H9 (cell line): ENCODE data around the gene SUMO1. TPM values are rescaled to one million over a fixed set of nuclear protein-coding genes. Genes with fewer than 3 reads are reported as not detected.

ENCODE experiments used
- DNase-seq: peaks from one replicate; pipeline ENCODE4 v3.0.0-alpha.2; 2017
- H2AFZ ChIP-seq: one replicate; pipeline ENCODE4 v1.6.1; 2013; ENCODE audit warnings: mild to moderate bottlenecking, low read length, control low read depth, moderate library complexity
- H2AK5ac ChIP-seq: 2 replicates; pipeline ENCODE4 v1.6.1; 2013; ENCODE audit warnings: low read length, control low read depth, mixed read lengths; ENCODE audit not compliant: insufficient read length
- H2BK120ac ChIP-seq: one replicate; pipeline ENCODE4 v1.6.1; 2013; ENCODE audit warnings: low read depth, mild to moderate bottlenecking, low read length, control low read depth, inconsistent platforms; ENCODE audit not compliant: poor library complexity, severe bottlenecking
- H2BK12ac ChIP-seq: 2 replicates; pipeline ENCODE4 v1.6.1; 2013; ENCODE audit warnings: low read length, control low read depth, mixed read lengths, low read depth; ENCODE audit not compliant: insufficient read length
- H2BK15ac ChIP-seq: 2 replicates; pipeline ENCODE4 v1.6.1; 2013; ENCODE audit warnings: low read depth, low read length, control low read depth
- H2BK20ac ChIP-seq: one replicate; pipeline ENCODE4 v1.6.1; 2013; ENCODE audit warnings: low read depth, mild to moderate bottlenecking, low read length, control low read depth, inconsistent platforms; ENCODE audit not compliant: poor library complexity, severe bottlenecking
- H2BK5ac ChIP-seq: 2 replicates; pipeline ENCODE4 v1.6.1; 2013; ENCODE audit warnings: low read length, control low read depth, mixed read lengths; ENCODE audit not compliant: insufficient read length
- H3K14ac ChIP-seq: 2 replicates; pipeline ENCODE4 v1.6.1; 2013; ENCODE audit warnings: low read length, control low read depth; ENCODE audit not compliant: insufficient read depth
- H3K18ac ChIP-seq: 2 replicates; pipeline ENCODE4 v1.6.1; 2013; ENCODE audit warnings: low read depth, mild to moderate bottlenecking, mixed read lengths, low read length, control low read depth; ENCODE audit not compliant: insufficient read length
- H3K23ac ChIP-seq: 2 replicates; pipeline ENCODE4 v1.6.1; 2013; ENCODE audit warnings: low read length, control low read depth, mixed read lengths, low read depth; ENCODE audit not compliant: insufficient read length
- H3K23me2 ChIP-seq: 2 replicates; pipeline ENCODE4 v1.6.1; 2013; ENCODE audit warnings: low read depth, mild to moderate bottlenecking, mixed read lengths, low read length, control low read depth; ENCODE audit not compliant: insufficient read length, poor library complexity, severe bottlenecking
- H3K27ac ChIP-seq: 2 replicates; pipeline ENCODE4 v1.5.1; 2013; ENCODE audit warnings: low read length, control low read depth, mixed read lengths, low read depth; ENCODE audit not compliant: insufficient read length
- H3K27me3 ChIP-seq: 2 replicates; pipeline ENCODE4 v1.6.1; 2013; ENCODE audit warnings: low read length, control low read depth, inconsistent platforms; ENCODE audit not compliant: insufficient read depth
- H3K4ac ChIP-seq: 2 replicates; pipeline ENCODE4 v1.6.1; 2013; ENCODE audit warnings: low read depth, mild to moderate bottlenecking, control low read depth, inconsistent platforms, low read length, moderate library complexity
- H3K4me1 ChIP-seq: 2 replicates; pipeline ENCODE4 v1.6.1; 2013; ENCODE audit warnings: low read length, control low read depth, inconsistent platforms; ENCODE audit not compliant: insufficient read depth
- H3K4me2 ChIP-seq: 2 replicates; pipeline ENCODE4 v1.6.1; 2013; ENCODE audit warnings: low read length, control low read depth, mixed read lengths; ENCODE audit not compliant: insufficient read length, insufficient read depth
- H3K56ac ChIP-seq: 2 replicates; pipeline ENCODE4 v1.6.1; 2013; ENCODE audit warnings: low read depth, mild to moderate bottlenecking, mixed read lengths, low read length, control low read depth; ENCODE audit not compliant: insufficient read length
- H3K79me1 ChIP-seq: 2 replicates; pipeline ENCODE4 v1.6.1; 2013; ENCODE audit warnings: low read depth, mild to moderate bottlenecking, moderate library complexity, low read length, control low read depth, inconsistent platforms; ENCODE audit not compliant: insufficient read depth, poor library complexity, severe bottlenecking
- H3K79me2 ChIP-seq: 2 replicates; pipeline ENCODE4 v1.6.1; 2013; ENCODE audit warnings: low read length, control low read depth, inconsistent platforms; ENCODE audit not compliant: insufficient read depth
- H3K9ac ChIP-seq: 2 replicates; pipeline ENCODE4 v1.6.1; 2013; ENCODE audit warnings: low read length, control low read depth, mixed read lengths; ENCODE audit not compliant: insufficient read length; ENCODE audit errors: extremely low read depth
- H3K9me3 ChIP-seq: one replicate; pipeline ENCODE4 v1.6.1; 2013; ENCODE audit warnings: low read depth, low read length, inconsistent platforms; ENCODE audit not compliant: control insufficient read depth
- H3T11ph ChIP-seq: one replicate; pipeline ENCODE4 v1.6.1; 2013; ENCODE audit warnings: mild to moderate bottlenecking, low read length, control low read depth, inconsistent platforms
- H4K20me1 ChIP-seq: one replicate; pipeline ENCODE4 v1.6.1; 2013; ENCODE audit not compliant: control insufficient read depth, insufficient read length, insufficient read depth
- H4K5ac ChIP-seq: 2 replicates; pipeline ENCODE4 v1.6.1; 2013; ENCODE audit warnings: low read depth, mild to moderate bottlenecking, mixed read lengths, low read length, control low read depth; ENCODE audit not compliant: insufficient read length
- H4K8ac ChIP-seq: replicated peaks from 2 replicates; pipeline ENCODE4 v1.6.1; 2013; ENCODE audit warnings: low read length, control low read depth, mixed read lengths, low read depth; ENCODE audit not compliant: insufficient read length
- H4K91ac ChIP-seq: 2 replicates; pipeline ENCODE4 v1.6.1; 2013; ENCODE audit warnings: low read depth, mild to moderate bottlenecking, moderate library complexity, mixed read lengths, low read length, control low read depth; ENCODE audit not compliant: insufficient read length
- H3K27ac Mint-ChIP-seq, 3 experiments: 2 replicates in 2 of 3; 3 replicates in 1 of 3; pipeline ENCODE4 v1.8.0; 2020 to 2021; ENCODE audit warnings: mixed read lengths in 3 of 3, mild to moderate bottlenecking in 1 of 3, moderate library complexity in 1 of 3
- H3K27me3 Mint-ChIP-seq: 2 replicates; pipeline ENCODE4 v1.8.0; 2021; ENCODE audit warnings: low read depth, mild to moderate bottlenecking, moderate library complexity, mixed read lengths
- H3K36me3 Mint-ChIP-seq, 3 experiments: 2 replicates in 2 of 3; 3 replicates in 1 of 3; pipeline ENCODE4 v1.8.0; 2020 to 2021; ENCODE audit warnings: low read depth in 3 of 3, mixed read lengths in 3 of 3; ENCODE audit not compliant: insufficient read depth in 1 of 3
- H3K4me1 Mint-ChIP-seq, 2 experiments: 2 replicates each; pipeline ENCODE4 v1.8.0; 2020; ENCODE audit warnings: mixed read lengths in 2 of 2
- H3K4me3 Mint-ChIP-seq, 2 experiments: 2 replicates in 1 of 2; 3 replicates in 1 of 2; pipeline ENCODE4 v1.8.0; 2020 to 2021; ENCODE audit warnings: mild to moderate bottlenecking in 2 of 2, mixed read lengths in 2 of 2, moderate library complexity in 1 of 2
- H3K9me3 Mint-ChIP-seq, 2 experiments: 2 replicates in 1 of 2; 3 replicates in 1 of 2; pipeline ENCODE4 v1.8.0; 2020; ENCODE audit warnings: mild to moderate bottlenecking in 2 of 2, mixed read lengths in 2 of 2, moderate library complexity in 1 of 2
- CTCF ChIP-seq: fragments of 200-600 bp; sonication (generic); conservative IDR thresholded peaks from 3 replicates; pipeline ENCODE4 v1.8.0; 2021; ENCODE audit warnings: antibody characterized with exemption, mild to moderate bottlenecking
- WGBS: extraction: QIAGEN DNeasy Blood & Tissue Kit; methylation state at CpG from one replicate; pipeline ENCODE4 v1.1.7; 2013; ENCODE audit warnings: missing lambda C conversion rate, low lambda C conversion rate, mixed read lengths; ENCODE audit not compliant: insufficient read length; ENCODE audit errors: extremely low coverage; 5-methylcytosine and 5-hydroxymethylcytosine counted together
- total RNA-seq: library from RNA; stranded (reverse); gene quantifications from 2 replicates; pipeline ENCODE4 v1.2.1, GENCODE V29; 2021

The SUMO1 gene
- total RNA-seq, 1 experiment from 2014 or later = 206 TPM

- Histone ChIP-seq H2AFZ (no peak overlapping the region), H2BK15ac (no peak overlapping the region; the same call in 1 of the 2 replicates), H3K56ac (no peak overlapping the region), H2BK12ac (no peak overlapping the region), H3K23ac (no peak overlapping the region), H2BK120ac (no peak overlapping the region), H3K4me2 (peak overlapping the region; percentile 99), H3K18ac (no peak overlapping the region), H3K79me2 (peaks cover 63% of the 10 kb centered on the region), H3K14ac (no peak overlapping the region), H3K4ac (no peak overlapping the region), H2AK5ac (no peak overlapping the region), H3K9me3 (no peaks in the 10 kb centered on the region), H4K5ac (no peak overlapping the region), H3T11ph (no peak overlapping the region), H4K20me1 (no peaks in the 10 kb centered on the region), H3K79me1 (no peaks in the 10 kb centered on the region), H3K27ac (no peak overlapping the region), H2BK20ac (no peak overlapping the region), H4K91ac (no peak overlapping the region), H3K9ac (peak overlapping the region; percentile 100), H4K8ac (no peak overlapping the region), H2BK5ac (no peak overlapping the region), H3K4me1 (peaks cover 2% of the 10 kb centered on the region; the same call in 1 of the 2 replicates), H3K23me2 (peaks cover 8% of the 10 kb centered on the region), H3K27me3 (no peaks in the 10 kb centered on the region)
- peaks cover 12 to 18% of the 10 kb centered on the region in 2 experiments; a peak in 3 of 4 replicates for H3K4me1 Mint-ChIP-seq
- whole genome bisulfite sequencing = no CpG with 5 or more reads among the region's 9 CpGs
- no peak for TF ChIP-seq CTCF
- no peak overlapping the region for H3K4me3 Mint-ChIP-seq
- no peak for DNase-seq
- peaks cover 0 to 5% (median 0%) of the 10 kb centered on the region in 3 experiments; a peak in 3 of 7 replicates for H3K36me3 Mint-ChIP-seq
- H3K27me3 Mint-ChIP-seq = no peaks in the 10 kb centered on the region
- no peaks in the 10 kb centered on the region for H3K9me3 Mint-ChIP-seq
- H3K27ac Mint-ChIP-seq = peak overlapping the region in 1 of 3 experiments; percentile 63; a peak in 1 of 7 replicates
Observed at GRCh38 chr2:202267495-202267894, 29.1 kb upstream of the SUMO1 start.
